Left lung (tissue), 10 donors: Measurements from ENCODE around the gene SAPCD1. TPM values are rescaled to one million over a fixed set of nuclear protein-coding genes. Genes with fewer than 3 reads are reported as not detected.

Experiments used
- ATAC-seq: fragments of 200-7000 bp; cut with Tn5 transposase; one replicate; pipeline ENCODE4 v1.9.1; 2020; ENCODE audit warnings: moderate library complexity
- DNase-seq, 4 donors: peaks; one replicate each; pipeline ENCODE4 v3.0.0-alpha.2; 2013 to 2020
- H3K27ac ChIP-seq, 2 donors: fragments of 200-600 bp; sonication (generic) in 1 of 2; one replicate each; pipeline versions ENCODE4 v1.5.0 to v1.8.0; 2020 to 2021
- H3K27me3 ChIP-seq, 2 donors: fragments of 200-600 bp; sonication (generic) in 1 of 2; one replicate each; pipeline versions ENCODE4 v1.5.0 to v1.8.0; 2020 to 2021
- H3K36me3 ChIP-seq, 2 donors: fragments of 200-600 bp; sonication (generic) in 1 of 2; one replicate each; pipeline versions ENCODE4 v1.5.0 to v1.8.0; 2020 to 2021
- H3K4me1 ChIP-seq, 2 donors: fragments of 200-600 bp; one replicate each; pipeline ENCODE4 v1.8.0; 2021
- H3K4me3 ChIP-seq, 2 donors: fragments of 200-600 bp; sonication (generic) in 1 of 2; one replicate each; pipeline versions ENCODE4 v1.5.0 to v1.8.0; 2020 to 2021; ENCODE audit warnings: mild to moderate bottlenecking in 1 of 2
- H3K9me3 ChIP-seq, 2 donors: fragments of 200-600 bp; sonication (generic) in 1 of 2; one replicate each; pipeline versions ENCODE4 v1.5.0 to v1.8.0; 2020 to 2021
- intact Hi-C, 2 donors: fragments of 100-400 bp; cut with DNase I; formaldehyde crosslinking; loops; one replicate each; pipeline versions ENCODE4 v1.11.2 to v1.14.2; 2022
- polyA plus RNA-seq, 6 donors: library from polyadenylated mRNA; unstranded; fragments of 120-200 nt; gene quantifications; one replicate each; pipeline ENCODE4 v1.2.1, GENCODE V29; 2013; ENCODE audit not compliant: insufficient read length in 6 of 6
- total RNA-seq, 2 donors: library from RNA; stranded (reverse); fragmentation: NEBNext Ultra II Directional; extraction: Animal tissue kit (Norgen Biotek cat#: 25700); gene quantifications; one replicate each; pipeline ENCODE4 v1.2.1, GENCODE V29; 2021
- TF ChIP-seq, protein P1 (sequence below), 2 donors: fragments of 200-600 bp; sonication (generic) in 1 of 2; IDR thresholded peaks; one replicate each; pipeline versions ENCODE4 v1.5.0 to v1.8.0; 2021; ENCODE audit warnings: antibody characterized with exemption in 2 of 2
- donor health status: DM: no; HTN: yes; CAD: no.
- donor health status: DM: no; HTN: no; CAD: no.

SAPCD1 gene
- total and polyA plus RNA-seq, 8 donors = 1.3 to 11.1 (median 7.4) TPM

DNA sequence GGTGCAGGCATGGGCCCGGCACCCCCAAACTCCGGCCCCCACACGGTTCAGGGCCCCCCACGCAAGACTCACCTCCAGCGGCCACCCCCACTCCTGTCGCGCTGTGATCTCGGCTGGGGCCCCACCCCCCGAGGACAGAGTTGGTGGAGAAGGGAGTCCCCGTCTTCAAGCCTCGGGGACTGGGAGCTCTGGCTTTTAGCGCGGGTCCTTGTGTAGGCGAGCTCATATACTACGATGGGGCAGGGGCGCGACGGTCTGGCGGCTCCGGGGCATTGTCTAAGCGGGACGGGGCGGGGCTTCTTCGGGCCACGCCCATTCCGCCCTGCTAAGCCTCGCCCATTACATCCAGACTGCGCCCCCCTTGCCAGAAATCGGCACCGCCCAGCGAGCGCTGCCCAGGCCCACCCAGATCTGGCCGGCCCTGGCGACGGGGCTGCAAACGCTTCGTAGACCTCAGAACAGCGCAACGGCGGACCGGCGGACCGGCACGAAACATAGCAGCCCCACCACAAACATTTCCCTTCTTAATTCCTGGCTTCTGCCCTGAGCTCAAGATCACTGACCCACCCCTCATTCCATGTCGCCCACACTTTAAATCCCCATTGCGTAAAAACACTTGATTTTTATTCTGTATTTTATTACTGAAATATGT lies 32.4 kb upstream of the SAPCD1 start:
- Histone ChIP-seq H3K27me3 (no peaks in the 10 kb centered on the region), H3K4me3 (peak overlapping the region; percentile 48 to 79), H3K36me3 (peaks cover 4 to 65% of the 10 kb centered on the region in 2 donors), H3K9me3 (no peaks in the 10 kb centered on the region), H3K27ac (peak overlapping the region; percentile 92 to 97), H3K4me1 (peaks cover 30 to 86% of the 10 kb centered on the region in 2 donors)
- intact Hi-C loops = no loop called here
- ATAC-seq = peak; percentile 82
- TF ChIP-seq, protein P1, sequence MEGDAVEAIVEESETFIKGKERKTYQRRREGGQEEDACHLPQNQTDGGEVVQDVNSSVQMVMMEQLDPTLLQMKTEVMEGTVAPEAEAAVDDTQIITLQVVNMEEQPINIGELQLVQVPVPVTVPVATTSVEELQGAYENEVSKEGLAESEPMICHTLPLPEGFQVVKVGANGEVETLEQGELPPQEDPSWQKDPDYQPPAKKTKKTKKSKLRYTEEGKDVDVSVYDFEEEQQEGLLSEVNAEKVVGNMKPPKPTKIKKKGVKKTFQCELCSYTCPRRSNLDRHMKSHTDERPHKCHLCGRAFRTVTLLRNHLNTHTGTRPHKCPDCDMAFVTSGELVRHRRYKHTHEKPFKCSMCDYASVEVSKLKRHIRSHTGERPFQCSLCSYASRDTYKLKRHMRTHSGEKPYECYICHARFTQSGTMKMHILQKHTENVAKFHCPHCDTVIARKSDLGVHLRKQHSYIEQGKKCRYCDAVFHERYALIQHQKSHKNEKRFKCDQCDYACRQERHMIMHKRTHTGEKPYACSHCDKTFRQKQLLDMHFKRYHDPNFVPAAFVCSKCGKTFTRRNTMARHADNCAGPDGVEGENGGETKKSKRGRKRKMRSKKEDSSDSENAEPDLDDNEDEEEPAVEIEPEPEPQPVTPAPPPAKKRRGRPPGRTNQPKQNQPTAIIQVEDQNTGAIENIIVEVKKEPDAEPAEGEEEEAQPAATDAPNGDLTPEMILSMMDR (IDR thresholded peaks at IDR 0.05) = no peak
- DNase-seq = peak; percentile 89 to 97 (median 93)

DNA sequence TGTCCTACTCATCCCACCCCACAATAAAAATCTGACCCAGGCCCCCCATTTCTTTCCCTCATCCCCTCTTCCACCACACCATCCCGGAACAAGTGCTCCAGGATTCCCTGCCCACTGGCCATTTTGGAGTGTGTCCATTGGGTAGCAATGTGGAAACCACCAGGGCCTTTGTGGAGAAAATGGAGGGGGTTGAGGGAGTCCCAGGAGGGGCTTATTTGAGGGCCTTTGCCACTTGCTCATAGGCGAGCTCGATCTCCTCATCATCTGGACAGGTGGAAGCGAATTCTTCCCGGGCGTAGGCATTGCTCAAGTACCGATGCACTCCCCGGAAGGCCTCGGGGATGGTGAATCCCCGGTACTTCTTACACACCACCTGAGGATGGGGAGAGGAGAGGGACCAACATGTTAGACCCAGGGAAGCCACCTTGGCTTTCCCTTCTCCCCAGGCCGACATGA lies 31.8 kb upstream of the SAPCD1 start:
- peak overlapping the region; percentile 48 to 79 for H3K4me3 ChIP-seq
- TF ChIP-seq, protein P1 (IDR thresholded peaks at IDR 0.05) = no peak
- no peaks in the 10 kb centered on the region for H3K27me3 ChIP-seq
- intact Hi-C loops = no loop called here
- no peaks in the 10 kb centered on the region for H3K9me3 ChIP-seq
- peaks cover 30 to 82% of the 10 kb centered on the region in 2 donors for H3K4me1 ChIP-seq
- ATAC-seq (no peak), DNase-seq (no peak)
- peaks cover 4 to 60% of the 10 kb centered on the region in 2 donors for H3K36me3 ChIP-seq
- H3K27ac ChIP-seq = peak overlapping the region; percentile 92 to 97

DNA sequence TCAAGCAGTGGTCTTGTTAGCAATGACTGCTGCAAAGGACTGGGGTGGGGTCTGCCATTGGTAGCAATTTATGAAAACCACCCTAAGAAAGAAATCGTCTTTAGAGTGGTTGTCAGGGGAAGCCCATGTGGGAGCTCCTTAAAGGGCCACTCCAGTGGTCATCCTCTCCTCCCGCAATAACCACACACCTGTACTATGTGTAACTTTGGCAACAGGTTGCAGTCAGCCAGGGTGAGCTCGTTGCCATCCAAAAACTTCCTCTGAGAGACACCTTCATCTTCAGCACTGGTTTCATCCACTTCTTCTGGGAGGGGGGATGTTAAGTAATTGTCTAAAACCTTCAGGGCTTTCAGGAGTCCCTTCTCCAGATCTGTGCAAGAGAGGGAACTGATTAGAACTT lies 30.4 kb upstream of the SAPCD1 start:
- peaks cover 26 to 75% of the 10 kb centered on the region in 2 donors for H3K4me1 ChIP-seq
- intact Hi-C loops = no loop called here
- peaks cover 4 to 48% of the 10 kb centered on the region in 2 donors for H3K36me3 ChIP-seq
- DNase-seq (no peak), ATAC-seq (no peak)
- peak overlapping the region in 1 of 2 donors; percentile 79 for H3K4me3 ChIP-seq
- no peaks in the 10 kb centered on the region for H3K27me3 ChIP-seq
- peak overlapping the region in 1 of 2 donors; percentile 97 for H3K27ac ChIP-seq
- no peaks in the 10 kb centered on the region for H3K9me3 ChIP-seq
- TF ChIP-seq, protein P1 (IDR thresholded peaks at IDR 0.05) = no peak

DNA sequence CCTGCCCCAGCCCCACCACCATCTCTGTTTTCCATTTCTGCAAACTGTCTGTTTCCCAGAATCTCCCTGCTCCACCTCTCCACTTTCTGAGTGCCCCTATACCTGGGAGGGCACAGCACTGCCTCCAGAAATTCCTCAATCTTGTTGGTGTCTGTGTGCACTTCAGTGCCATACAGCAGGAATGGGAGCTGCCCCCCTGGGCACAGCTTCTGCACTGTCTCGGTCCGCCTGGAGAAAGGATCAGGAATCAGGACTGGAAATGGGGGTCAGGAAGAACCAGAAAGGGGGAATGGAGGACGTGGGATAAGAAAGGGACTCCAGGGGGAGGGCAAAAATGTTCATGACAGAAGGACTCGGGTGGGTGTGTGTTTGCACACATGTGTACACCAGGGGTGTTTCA lies 28.7 kb upstream of the SAPCD1 start:
- peaks cover 30 to 75% of the 10 kb centered on the region in 2 donors for H3K4me1 ChIP-seq
- ATAC-seq = no peak
- H3K4me3 ChIP-seq = peak overlapping the region in 1 of 2 donors; percentile 97

DNA sequence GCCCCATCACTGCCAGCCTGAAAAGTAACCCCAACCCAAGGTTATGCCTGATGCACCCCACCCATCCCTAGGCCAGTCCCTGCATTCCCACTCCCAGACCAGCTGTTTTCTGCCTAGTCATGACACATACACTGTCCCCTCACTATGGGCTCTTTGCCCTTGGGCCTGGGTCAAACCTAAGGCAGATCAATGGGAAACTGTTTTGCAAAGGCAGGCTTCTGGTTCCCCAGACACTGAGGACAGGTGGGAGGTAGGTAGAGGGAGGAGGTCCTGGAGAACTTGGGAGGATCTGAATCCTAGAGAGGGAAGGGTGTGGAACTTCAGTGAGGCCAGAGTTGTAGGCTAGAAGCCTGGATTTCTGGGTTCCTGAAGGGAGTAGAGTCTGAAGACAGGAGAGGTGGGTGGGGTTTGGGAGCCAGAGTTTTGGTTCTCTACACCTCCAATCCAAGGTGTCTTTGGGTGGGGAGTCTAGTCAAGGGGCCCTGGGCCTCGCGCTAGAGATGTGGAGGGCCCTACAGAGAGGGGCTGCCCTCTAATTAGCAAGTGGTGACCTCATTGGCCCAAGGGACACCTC lies 28.1 kb upstream of the SAPCD1 start:
- ATAC-seq = no peak
- Histone ChIP-seq H3K27me3 (no peaks in the 10 kb centered on the region), H3K27ac (peak overlapping the region; percentile 93 to 97), H3K4me1 (peaks cover 31 to 75% of the 10 kb centered on the region in 2 donors), H3K36me3 (peaks cover 4 to 42% of the 10 kb centered on the region in 2 donors), H3K9me3 (no peaks in the 10 kb centered on the region), H3K4me3 (peak overlapping the region; percentile 78 to 97)
- intact Hi-C loops = no loop called here
- TF ChIP-seq, protein P1 (IDR thresholded peaks at IDR 0.05) = no peak
- DNase-seq = no peak

More for the DNA sequence above, 28.7 kb upstream of the SAPCD1 start:
- DNase-seq = no peak
- H3K36me3 ChIP-seq = peaks cover 4 to 42% of the 10 kb centered on the region in 2 donors
- H3K27ac ChIP-seq = peak overlapping the region; percentile 93 to 97
- intact Hi-C loops = no loop called here
- no peaks in the 10 kb centered on the region for H3K9me3 ChIP-seq
- TF ChIP-seq, protein P1 (IDR thresholded peaks at IDR 0.05) = no peak
- no peaks in the 10 kb centered on the region for H3K27me3 ChIP-seq
